Duodenal mucosa (tissue), 2 donors: ENCODE data around the gene AAK1.

Experiments used
- H3K27ac ChIP-seq: one replicate; pipeline ENCODE4 v1.7.0; 2013; ENCODE audit warnings: low read depth, low read length
- H3K27me3 ChIP-seq, 2 donors: one replicate each; pipeline ENCODE4 v1.7.0; 2013; ENCODE audit warnings: low read length in 2 of 2, control low read depth in 1 of 2; ENCODE audit not compliant: insufficient read depth in 2 of 2, control insufficient read depth in 1 of 2
- H3K36me3 ChIP-seq, 2 donors: one replicate each; pipeline ENCODE4 v1.7.0; 2013; ENCODE audit warnings: low read length in 2 of 2, control low read depth in 1 of 2; ENCODE audit not compliant: insufficient read depth in 2 of 2, control insufficient read depth in 1 of 2
- H3K4me1 ChIP-seq, 2 donors: one replicate each; pipeline ENCODE4 v1.7.0; 2013; ENCODE audit warnings: low read length in 2 of 2, control low read depth in 1 of 2; ENCODE audit not compliant: insufficient read depth in 2 of 2, control insufficient read depth in 1 of 2
- H3K4me3 ChIP-seq, 2 donors: one replicate each; pipeline ENCODE4 v1.7.0; 2013; ENCODE audit warnings: low read length in 2 of 2, low read depth in 1 of 2
- H3K9ac ChIP-seq, 2 donors: one replicate each; pipeline ENCODE4 v1.7.0; 2013; ENCODE audit warnings: low read length in 2 of 2, low read depth in 1 of 2
- H3K9me3 ChIP-seq, 2 donors: one replicate each; pipeline ENCODE4 v1.7.0; 2013; ENCODE audit warnings: low read length in 2 of 2, control low read depth in 1 of 2; ENCODE audit not compliant: control insufficient read depth in 1 of 2

The AAK1 gene

GRCh38 chr2:69494126-69494525 lies 149.4 kb downstream of the AAK1 start:
- Histone ChIP-seq H3K36me3 (peaks cover 0 to 7% of the 10 kb centered on the region in 2 donors), H3K4me1 (peaks cover 3 to 26% of the 10 kb centered on the region in 2 donors), H3K4me3 (no peak overlapping the region), H3K27ac (no peak overlapping the region), H3K9me3 (no peaks in the 10 kb centered on the region), H3K9ac (no peak overlapping the region), H3K27me3 (no peaks in the 10 kb centered on the region)

GRCh38 chr2:69493268-69493667 lies 150.3 kb downstream of the AAK1 start:
- Histone ChIP-seq H3K27ac (no peak overlapping the region), H3K9ac (no peak overlapping the region), H3K36me3 (peaks cover 0 to 2% of the 10 kb centered on the region in 2 donors)

GRCh38 chr2:69491864-69492263 lies 151.7 kb downstream of the AAK1 start:
- H3K4me1 ChIP-seq = peaks cover 3 to 26% of the 10 kb centered on the region in 2 donors
- H3K4me3 ChIP-seq = peak overlapping the region in 1 of 2 donors; percentile 30
- no peak overlapping the region for H3K9ac ChIP-seq
- no peaks in the 10 kb centered on the region for H3K27me3 ChIP-seq
- peaks cover 4 to 5% of the 10 kb centered on the region in 2 donors for H3K36me3 ChIP-seq
- H3K9me3 ChIP-seq = no peaks in the 10 kb centered on the region
- no peak overlapping the region for H3K27ac ChIP-seq

More at GRCh38 chr2:69493268-69493667, 150.3 kb downstream of the AAK1 start:
- no peaks in the 10 kb centered on the region for H3K27me3 ChIP-seq
- H3K4me3 ChIP-seq = no peak overlapping the region
- H3K4me1 ChIP-seq = peaks cover 3 to 26% of the 10 kb centered on the region in 2 donors
- H3K9me3 ChIP-seq = no peaks in the 10 kb centered on the region

- Histone ChIP-seq H3K27me3 (no peaks in the 10 kb centered on the region), H3K36me3 (peaks cover 4 to 5% of the 10 kb centered on the region in 2 donors), H3K9ac (no peak overlapping the region), H3K4me1 (peaks cover 3 to 23% of the 10 kb centered on the region in 2 donors), H3K27ac (no peak overlapping the region), H3K4me3 (no peak overlapping the region), H3K9me3 (no peaks in the 10 kb centered on the region)
Measured at GRCh38 chr2:69490486-69490885, 153.1 kb downstream of the AAK1 start.

GRCh38 chr2:69489793-69490192 lies 153.7 kb downstream of the AAK1 start:
- Histone ChIP-seq H3K27me3 (no peaks in the 10 kb centered on the region), H3K9me3 (no peaks in the 10 kb centered on the region), H3K4me3 (no peak overlapping the region), H3K27ac (no peak overlapping the region), H3K4me1 (peaks cover 3 to 23% of the 10 kb centered on the region in 2 donors), H3K36me3 (peaks cover 4 to 5% of the 10 kb centered on the region in 2 donors), H3K9ac (no peak overlapping the region)

GRCh38 chr2:69483696-69484095 lies 159.8 kb downstream of the AAK1 start:
- Histone ChIP-seq H3K27ac (no peak overlapping the region), H3K9ac (no peak overlapping the region), H3K9me3 (no peaks in the 10 kb centered on the region), H3K4me3 (no peak overlapping the region), H3K27me3 (no peaks in the 10 kb centered on the region), H3K36me3 (peaks cover 4 to 5% of the 10 kb centered on the region in 2 donors), H3K4me1 (peaks cover 0 to 17% of the 10 kb centered on the region in 2 donors)

GRCh38 chr2:69483024-69483423 lies 160.5 kb downstream of the AAK1 start:
- Histone ChIP-seq H3K9me3 (no peaks in the 10 kb centered on the region), H3K9ac (no peak overlapping the region), H3K27me3 (no peaks in the 10 kb centered on the region), H3K4me3 (no peak overlapping the region), H3K4me1 (peaks cover 0 to 17% of the 10 kb centered on the region in 2 donors), H3K27ac (no peak overlapping the region), H3K36me3 (peaks cover 4 to 5% of the 10 kb centered on the region in 2 donors)

- H3K36me3 ChIP-seq = peaks cover 4 to 5% of the 10 kb centered on the region in 2 donors
- H3K4me1 ChIP-seq = peaks cover 0 to 17% of the 10 kb centered on the region in 2 donors
- no peak overlapping the region for H3K4me3 ChIP-seq
- H3K27me3 ChIP-seq = no peaks in the 10 kb centered on the region
- H3K9me3 ChIP-seq = no peaks in the 10 kb centered on the region
- no peak overlapping the region for H3K9ac ChIP-seq
- no peak overlapping the region for H3K27ac ChIP-seq
Measured at GRCh38 chr2:69482471-69482870, 161.1 kb downstream of the AAK1 start.

GRCh38 chr2:69481421-69481820 lies 162.1 kb downstream of the AAK1 start:
- Histone ChIP-seq H3K9me3 (no peaks in the 10 kb centered on the region), H3K27ac (no peak overlapping the region), H3K36me3 (no peaks in the 10 kb centered on the region), H3K4me3 (no peak overlapping the region), H3K27me3 (no peaks in the 10 kb centered on the region), H3K9ac (no peak overlapping the region), H3K4me1 (peaks cover 0 to 18% of the 10 kb centered on the region in 2 donors)

GRCh38 chr2:69477627-69478026 lies 165.9 kb downstream of the AAK1 start:
- Histone ChIP-seq H3K9me3 (no peaks in the 10 kb centered on the region), H3K4me3 (no peak overlapping the region), H3K27ac (no peak overlapping the region), H3K27me3 (no peaks in the 10 kb centered on the region), H3K9ac (no peak overlapping the region), H3K36me3 (no peaks in the 10 kb centered on the region), H3K4me1 (peaks cover 0 to 14% of the 10 kb centered on the region in 2 donors)

GRCh38 chr2:69474688-69475087 lies 168.9 kb downstream of the AAK1 start:
- Histone ChIP-seq H3K4me1 (peaks cover 3 to 20% of the 10 kb centered on the region in 2 donors), H3K36me3 (no peaks in the 10 kb centered on the region), H3K9me3 (no peaks in the 10 kb centered on the region), H3K27me3 (no peaks in the 10 kb centered on the region), H3K9ac (no peak overlapping the region), H3K27ac (no peak overlapping the region), H3K4me3 (no peak overlapping the region)
